OCI-LY7 (cell line): ENCODE results near the gene RNF20. TPM values are rescaled to one million over a fixed set of nuclear protein-coding genes. Genes with fewer than 3 reads are reported as not detected.

Source experiments
- BruUV-seq: library from RNA; stranded (reverse); fragments of 400-500 nt; replicated peaks from 2 replicates; lab custom pipeline; 2021; lab: Mats Ljungman, UMichigan
- CTCF ChIA-PET: fragments of 300-600 bp; sonication (Branson Sonifier 250); formaldehyde crosslinking; loops from one replicate; lab custom pipeline; 2022; ENCODE audit warnings: antibody characterized with exemption; ENCODE audit not compliant: unreplicated experiment; lab: Charles Lee
- POLR2A ChIA-PET: fragments of 300-600 bp; sonication (Branson Sonifier 250); formaldehyde crosslinking; loops from one replicate; lab custom pipeline; 2022; ENCODE audit warnings: antibody characterized with exemption; lab: Charles Lee
- DNase-seq: peaks from one replicate; pipeline ENCODE4 v3.0.0-alpha.2; 2015; ENCODE audit warnings: low spot score
- H2AFZ ChIP-seq: fragments of 200-600 bp; sonication (generic), shearing (Covaris generic); 2 replicates; pipeline ENCODE4 v1.6.1; 2014; ENCODE audit warnings: mild to moderate bottlenecking, antibody characterized with exemption, low read length, moderate library complexity
- H3K27ac ChIP-seq: fragments of 200-600 bp; sonication (generic); 2 replicates; pipeline ENCODE4 v1.5.1; 2014; ENCODE audit warnings: mixed run types, low read depth, mild to moderate bottlenecking, moderate library complexity, low read length, inconsistent platforms; ENCODE audit not compliant: poor library complexity, severe bottlenecking
- H3K36me3 ChIP-seq: fragments of 200-600 bp; sonication (generic); 2 replicates; pipeline ENCODE4 v1.6.1; 2014; ENCODE audit warnings: mild to moderate bottlenecking, antibody characterized with exemption, low read length, moderate library complexity, mixed read lengths; ENCODE audit not compliant: insufficient read depth
- H3K4me1 ChIP-seq: fragments of 200-600 bp; sonication (generic); 2 replicates; pipeline ENCODE4 v1.5.1; 2014; ENCODE audit warnings: mild to moderate bottlenecking, low read length; ENCODE audit not compliant: insufficient read depth, poor library complexity, severe bottlenecking
- H3K4me2 ChIP-seq: fragments of 200-600 bp; sonication (generic); 2 replicates; pipeline ENCODE4 v1.6.1; 2014; ENCODE audit warnings: mild to moderate bottlenecking, low read length
- H3K4me3 ChIP-seq: fragments of 200-600 bp; sonication (generic); 2 replicates; pipeline ENCODE4 v1.5.1; 2014; ENCODE audit warnings: mild to moderate bottlenecking, low read depth, low read length; ENCODE audit not compliant: poor library complexity, severe bottlenecking
- H3K79me2 ChIP-seq: fragments of 200-600 bp; sonication (generic); 2 replicates; pipeline ENCODE4 v1.6.1; 2016; ENCODE audit warnings: low read depth, mild to moderate bottlenecking, low read length, moderate library complexity, mixed read lengths; ENCODE audit not compliant: insufficient read depth
- H3K9me2 ChIP-seq: fragments of 200-600 bp; sonication (generic); 2 replicates; pipeline ENCODE4 v1.6.1; 2016; ENCODE audit warnings: mild to moderate bottlenecking, low read length, mixed read lengths; ENCODE audit not compliant: insufficient read depth
- H3K9me3 ChIP-seq: fragments of 200-600 bp; sonication (generic); 2 replicates; pipeline ENCODE4 v1.6.1; 2014; ENCODE audit warnings: mild to moderate bottlenecking, mixed run types, low read length, mixed read lengths
- H4K20me1 ChIP-seq: fragments of 200-600 bp; sonication (generic); 2 replicates; pipeline ENCODE4 v1.6.1; 2014; ENCODE audit warnings: mild to moderate bottlenecking, antibody characterized with exemption, low read length, moderate library complexity, mixed read lengths; ENCODE audit not compliant: insufficient read depth
- CTCF ChIP-seq: fragments of 200-600 bp; sonication (generic); conservative IDR thresholded peaks from 2 replicates; pipeline ENCODE4 v1.5.1; 2014; ENCODE audit warnings: mild to moderate bottlenecking, antibody characterized with exemption, low read length, moderate library complexity, mixed read lengths
- EZH2phosphoT487 ChIP-seq: fragments of 200-600 bp; sonication (generic); IDR thresholded peaks from 2 replicates; pipeline ENCODE4 v1.6.1; 2018; ENCODE audit warnings: low read depth, borderline replicate concordance, mild to moderate bottlenecking, mixed run types, antibody characterized with exemption, low read length, moderate library complexity, mixed read lengths
- intact Hi-C: fragments of 100-400 bp; cut with micrococcal nuclease; formaldehyde crosslinking; loops from one replicate; pipeline ENCODE4 v1.10.0; 2022; ENCODE audit not compliant: unreplicated experiment
- small RNA-seq: library from RNA; depleted of rRNA; stranded (forward); fragments of <200 nt; gene quantifications from one replicate; pipeline ENCODE3, GENCODE V24; 2014
- total RNA-seq, 2 experiments: library from RNA; depleted of rRNA in 1 of 2; stranded (reverse); fragments of >200 nt in 1 of 2; shearing (Covaris generic) in 1 of 2; gene quantifications; 2 replicates each; pipeline ENCODE4 v1.2.3, GENCODE V29; 2014 to 2022

RNF20 gene
- total RNA-seq, 2 experiments from 2014 or later, result 13.5 to 43.5 TPM

GRCh38 chr9:101605547-101605946 is 71.9 kb downstream of the RNF20 start:
- CTCF ChIA-PET, result no interaction called here
- Histone ChIP-seq H3K79me2 (no peaks in the 10 kb centered on the region), H2AFZ (no peak overlapping the region), H3K9me3 (no peaks in the 10 kb centered on the region), H3K9me2 (no peaks in the 10 kb centered on the region), H3K36me3 (no peaks in the 10 kb centered on the region), H3K4me2 (no peak overlapping the region), H3K27ac (no peak overlapping the region), H3K4me3 (no peak overlapping the region), H4K20me1 (no peaks in the 10 kb centered on the region), H3K4me1 (no peaks in the 10 kb centered on the region)
- intact Hi-C loops, result no loop called here
- no TSS peak for BruUV-seq
- TF ChIP-seq CTCF (no peak), EZH2phosphoT487 (no peak)
- POLR2A ChIA-PET, result no interaction called here
- no peak for DNase-seq

Small RNA genes lying within 50 kb of the gene (small RNA-seq; reads per million reads assigned to genes)
- gene AL353621.1, result not detected

Other genes with a start within 250 kb of the RNF20 start
- gene BAAT, start 148.8 kb upstream of the RNF20 start, total RNA-seq (2014; rRNA removed; shearing (Covaris generic)), result 0.13 TPM in 1 of 2 replicates, not detected in the other
- not detected in 2 replicates for gene BAAT, start 148.8 kb upstream of the RNF20 start, total RNA-seq (2022)
- 17.7 and 18.5 TPM in 2 replicates for gene MRPL50, start 135.2 kb upstream of the RNF20 start, total RNA-seq (2014; rRNA removed; shearing (Covaris generic))
- 12.8 and 13.3 TPM in 2 replicates for gene MRPL50, start 135.2 kb upstream of the RNF20 start, total RNA-seq (2022)
- gene ZNF189, start 135.0 kb upstream of the RNF20 start, total RNA-seq (2014; rRNA removed; shearing (Covaris generic)), result 11.0 and 11.7 TPM in 2 replicates
- gene ZNF189, start 135.0 kb upstream of the RNF20 start, total RNA-seq (2022), result 17.3 and 17.8 TPM in 2 replicates
- gene ALDOB, start 98.1 kb upstream of the RNF20 start, total RNA-seq (2014; rRNA removed; shearing (Covaris generic)), result not detected in 2 replicates
- not detected in 2 replicates for gene ALDOB, start 98.1 kb upstream of the RNF20 start, total RNA-seq (2022)
- not detected in 2 replicates for gene PPP3R2, start 61.1 kb downstream of the RNF20 start, total RNA-seq (2014; rRNA removed; shearing (Covaris generic))
- not detected in 2 replicates for gene PPP3R2, start 61.1 kb downstream of the RNF20 start, total RNA-seq (2022)
- gene GRIN3A, start 204.8 kb downstream of the RNF20 start, total RNA-seq (2014; rRNA removed; shearing (Covaris generic)), result not detected in 2 replicates
- not detected in 2 replicates for gene GRIN3A, start 204.8 kb downstream of the RNF20 start, total RNA-seq (2022)